Right lobe of liver (tissue), 6 donors: ENCODE data around the gene DIDO1. TPM values are rescaled to one million over a fixed set of nuclear protein-coding genes. Genes with fewer than 3 reads are reported as not detected.
"Not testable (repeated sequence)": the region's sequence is repeated elsewhere in the genome, so short reads cannot be mapped to it uniquely, and the experiment has no call there.

Source experiments
- ATAC-seq, 4 donors: fragments of 200-7000 bp; cut with Tn5 transposase; one replicate each; pipeline ENCODE4 v1.9.1; 2020; ENCODE audit warnings: mild to moderate bottlenecking in 4 of 4, moderate library complexity in 4 of 4
- DNase-seq, 3 donors: peaks; one replicate each; pipeline ENCODE4 v3.0.0-alpha.2; 2020
- H3K27ac ChIP-seq, 3 donors: fragments of 200-600 bp; one replicate each; pipeline ENCODE4 v1.8.0; 2022
- H3K27me3 ChIP-seq, 2 donors: fragments of 200-600 bp; one replicate each; pipeline ENCODE4 v1.8.0; 2022
- H3K36me3 ChIP-seq, 4 donors: fragments of 200-600 bp; sonication (generic) in 1 of 4; one replicate each; pipeline versions ENCODE4 v1.5.1 to v1.8.0; 2017 to 2022; ENCODE audit warnings: control low read depth in 1 of 4
- H3K4me1 ChIP-seq, 4 donors: fragments of 200-600 bp; sonication (generic) in 1 of 4; one replicate each; pipeline versions ENCODE4 v1.5.1 to v1.8.0; 2017 to 2022; ENCODE audit warnings: control low read depth in 1 of 4
- H3K4me3 ChIP-seq, 3 donors: fragments of 200-600 bp; one replicate each; pipeline ENCODE4 v1.8.0; 2022
- H3K9me3 ChIP-seq, 4 donors: fragments of 200-600 bp; sonication (generic) in 1 of 4; one replicate each; pipeline versions ENCODE4 v1.5.1 to v1.8.0; 2017 to 2022; ENCODE audit warnings: control low read depth in 1 of 4
- CTCF ChIP-seq, 4 donors: fragments of 200-600 bp in 3 of 4; fragments of 450-650 bp in 1 of 4; IDR thresholded peaks; one replicate each; pipeline versions ENCODE4 v1.5.1 to v1.8.0; 2016 to 2022; ENCODE audit warnings: antibody characterized with exemption in 4 of 4, mild to moderate bottlenecking in 2 of 4
- POLR2A ChIP-seq: fragments of 450-650 bp; IDR thresholded peaks from one replicate; pipeline ENCODE4 v1.6.1; 2017; ENCODE audit warnings: antibody characterized with exemption, mild to moderate bottlenecking
- WGBS: methylation state at CpG from one replicate; pipeline ENCODE4 v1.1.6; 2018; ENCODE audit warnings: low coverage, low lambda C conversion rate; ENCODE audit not compliant: insufficient coverage; ENCODE audit errors: missing lambda C conversion rate; 5-methylcytosine and 5-hydroxymethylcytosine counted together
- intact Hi-C, 2 donors: fragments of 100-400 bp; cut with DNase I; formaldehyde crosslinking; loops; one replicate each; pipeline versions ENCODE4 v1.11.2 to v1.14.1; 2022
- total RNA-seq, 6 experiments: library from RNA; depleted of rRNA in 2 of 6; stranded (reverse); fragments of >200 nt in 2 of 6; fragmentation: NEBNext Ultra II Directional in 3 of 6; extraction: Animal tissue kit (Norgen Biotek cat#: 25700) in 3 of 6; gene quantifications; one replicate each; pipeline versions ENCODE4 v1.1.0 to v1.2.4, GENCODE V29; 2016 to 2023
- donor health status: DM: no; HTN: yes; CAD: no.
- donor health status: DM: no; HTN: no; CAD: no.
- donor health status: DM: no; HTN: no; CAD: no.
- donor health status: DM: no; HTN: yes; CAD: no.
- donor health status: DM: no; HTN: yes; CAD: no.

Gene DIDO1
- total RNA-seq, 6 experiments from 2014 or later, result 18.3 to 28.1 (median 21.1) TPM

GRCh38 chr20:62962891-62963613 lies 36.7 kb upstream of the DIDO1 start:
- DNase-seq (peak in 1 of 3 donors; percentile 51), ATAC-seq (peak in 1 of 4 donors; percentile 5)
- intact Hi-C loops, result loop anchor here in 1 of 2 donors (10.0 kb wide), 1 partner anchor 58 kb away; no protein-coding TSS in a partner anchor
- 71% methylated on average over 7 of the region's 32 CpGs for WGBS
- no peak overlapping the region for H3K4me3 ChIP-seq
- peaks cover 0 to 52% (median 21%) of the 10 kb centered on the region in 4 donors for H3K36me3 ChIP-seq
- no peaks in the 10 kb centered on the region for H3K27me3 ChIP-seq
- H3K27ac ChIP-seq, result no peak overlapping the region
- no peak for TF ChIP-seq CTCF (IDR thresholded peaks at IDR 0.05)
- no peak for TF ChIP-seq POLR2A
- H3K4me1 ChIP-seq, result peaks cover 0 to 2% (median 0%) of the 10 kb centered on the region in 4 donors
- no peaks in the 10 kb centered on the region for H3K9me3 ChIP-seq

- no peaks in the 10 kb centered on the region for H3K9me3 ChIP-seq
- WGBS, result 82% methylated on average over 7 of the region's 30 CpGs
- no peak overlapping the region for H3K4me3 ChIP-seq
- no peaks in the 10 kb centered on the region for H3K4me1 ChIP-seq
- peaks cover 0 to 59% (median 21%) of the 10 kb centered on the region in 4 donors for H3K36me3 ChIP-seq
- DNase-seq (peak in 1 of 3 donors; percentile 45), ATAC-seq (no peak)
- H3K27ac ChIP-seq, result no peak overlapping the region
- intact Hi-C loops, result loop anchor here in 1 of 2 donors (10.0 kb wide), 1 partner anchor 58 kb away; no protein-coding TSS in a partner anchor
- TF ChIP-seq CTCF (IDR thresholded peaks at IDR 0.05) (no peak), POLR2A (no peak)
- H3K27me3 ChIP-seq, result no peaks in the 10 kb centered on the region
These were observed 36.0 kb upstream of the DIDO1 start for GRCh38 chr20:62962221-62962879.

GRCh38 chr20:62961799-62962198 lies 35.5 kb upstream of the DIDO1 start:
- peaks cover 0 to 3% (median under 1%) of the 10 kb centered on the region in 4 donors for H3K4me1 ChIP-seq
- DNase-seq (peak in 1 of 3 donors; percentile 17), ATAC-seq (no peak)
- no peak overlapping the region for H3K27ac ChIP-seq
- intact Hi-C loops, result loop anchor here in 1 of 2 donors (10.0 kb wide), 1 partner anchor 57 kb away; no protein-coding TSS in a partner anchor
- H3K9me3 ChIP-seq, result no peaks in the 10 kb centered on the region
- 87% methylated on average over 3 of the region's 8 CpGs for WGBS
- peaks cover 0 to 60% (median 23%) of the 10 kb centered on the region in 4 donors for H3K36me3 ChIP-seq
- H3K27me3 ChIP-seq, result no peaks in the 10 kb centered on the region
- H3K4me3 ChIP-seq, result no peak overlapping the region
- TF ChIP-seq CTCF (IDR thresholded peaks at IDR 0.05) (no peak), POLR2A (no peak)

GRCh38 chr20:62961310-62961783 lies 35.0 kb upstream of the DIDO1 start:
- Histone ChIP-seq H3K27me3 (no peaks in the 10 kb centered on the region), H3K27ac (no peak overlapping the region), H3K4me1 (peaks cover 0 to 8% (median 2%) of the 10 kb centered on the region in 4 donors), H3K36me3 (peaks cover 0 to 60% (median 23%) of the 10 kb centered on the region in 4 donors), H3K9me3 (no peaks in the 10 kb centered on the region), H3K4me3 (no peak overlapping the region)
- DNase-seq (peak in 1 of 3 donors; percentile 44), ATAC-seq (no peak)
- WGBS, result 77% methylated on average over 3 of the region's 19 CpGs
- TF ChIP-seq POLR2A (no peak), CTCF (IDR thresholded peaks at IDR 0.05) (no peak)
- intact Hi-C loops, result loop anchor here in 1 of 2 donors (10.0 kb wide), 1 partner anchor 57 kb away; no protein-coding TSS in a partner anchor

GRCh38 chr20:62960446-62961309 lies 34.4 kb upstream of the DIDO1 start:
- peaks cover 0 to 60% (median 23%) of the 10 kb centered on the region in 4 donors for H3K36me3 ChIP-seq
- DNase-seq, result peak in 1 of 3 donors; percentile 49
- H3K9me3 ChIP-seq, H3K4me3 ChIP-seq, ATAC-seq, H3K27me3 ChIP-seq, H3K27ac ChIP-seq: not testable (repeated sequence)
- intact Hi-C loops, result loop anchor here in 1 of 2 donors (10.0 kb wide), 1 partner anchor 56 kb away; no protein-coding TSS in a partner anchor
- WGBS, result 94% methylated on average over 3 of the region's 31 CpGs
- peaks cover 0 to 12% (median 4%) of the 10 kb centered on the region in 4 donors for H3K4me1 ChIP-seq
